ENCODE measurements around the gene ANKRD26. TPM values are rescaled to one million over a fixed set of nuclear protein-coding genes. Genes with fewer than 3 reads are reported as not detected.

ANKRD26 gene
- total and polyA plus RNA-seq, 5 donors from 2014 or later, result 1.1 to 9.6 (median 1.8) TPM

- no peak for ATAC-seq (ENCODE audit: low read depth in 2 of 2)
- Mint-ChIP-seq H3K4me3 (no peak overlapping the region), H3K4me1 (peaks cover 15 to 23% (median 16%) of the 10 kb centered on the region in 4 donors)
Observed at GRCh38 chr10:27019827-27020226, 80.5 kb downstream of the ANKRD26 start.

GRCh38 chr10:26997610-26998009 lies 102.7 kb downstream of the ANKRD26 start:
- peak overlapping the region in 1 of 4 donors; percentile 50 for H3K4me3 Mint-ChIP-seq
- no peaks in the 10 kb centered on the region for H3K4me1 ChIP-seq (ENCODE audit: control insufficient read depth, insufficient read depth, low read length, poor library complexity, severe bottlenecking)
- ATAC-seq (ENCODE audit: low read depth in 2 of 2) (no peak), DNase-seq (peak in 2 of 3 donors; percentile 2 to 51)
- peaks cover 0 to 6% (median 0%) of the 10 kb centered on the region in 4 donors for H3K4me1 Mint-ChIP-seq
- H3K27ac Mint-ChIP-seq, result peak overlapping the region in 2 of 3 donors; percentile 11 to 55
- H3K9me3 ChIP-seq (ENCODE audit: control insufficient read depth in 2 of 2, low read length in 2 of 2), result no peaks in the 10 kb centered on the region
- no peaks in the 10 kb centered on the region for H3K27me3 ChIP-seq (ENCODE audit: control insufficient read depth, insufficient read depth, low read length)
- no peak overlapping the region for H3K4me3 ChIP-seq (ENCODE audit: low read depth, low read length)
- no peaks in the 10 kb centered on the region for H3K27me3 Mint-ChIP-seq
- peaks cover 0 to 4% (median 0%) of the 10 kb centered on the region in 7 donors for H3K9me3 Mint-ChIP-seq
- H3K36me3 ChIP-seq (ENCODE audit: control insufficient read depth, insufficient read depth, low read length), result no peaks in the 10 kb centered on the region
- H3K27ac ChIP-seq (ENCODE audit: insufficient read depth, low read length, poor library complexity, severe bottlenecking), result no peak overlapping the region
- peaks cover 30% of the 10 kb centered on the region for H3K36me3 Mint-ChIP-seq

More at GRCh38 chr10:27019827-27020226, 80.5 kb downstream of the ANKRD26 start:
- Histone ChIP-seq H3K36me3 (ENCODE audit: control insufficient read depth, insufficient read depth, low read length) (no peaks in the 10 kb centered on the region), H3K27ac (ENCODE audit: insufficient read depth, low read length, poor library complexity, severe bottlenecking) (no peak overlapping the region), H3K4me1 (ENCODE audit: control insufficient read depth, insufficient read depth, low read length, poor library complexity, severe bottlenecking) (peaks cover 12% of the 10 kb centered on the region), H3K9me3 (ENCODE audit: control insufficient read depth in 2 of 2, low read length in 2 of 2) (no peaks in the 10 kb centered on the region), H3K27me3 (ENCODE audit: control insufficient read depth, insufficient read depth, low read length) (no peaks in the 10 kb centered on the region), H3K4me3 (ENCODE audit: low read depth, low read length) (no peak overlapping the region)
- peak overlapping the region in 2 of 3 donors; percentile 38 to 40 for H3K27ac Mint-ChIP-seq
- H3K9me3 Mint-ChIP-seq, result no peaks in the 10 kb centered on the region
- no peak for DNase-seq
- no peaks in the 10 kb centered on the region for H3K27me3 Mint-ChIP-seq
- H3K36me3 Mint-ChIP-seq, result peaks cover 15% of the 10 kb centered on the region

DNA sequence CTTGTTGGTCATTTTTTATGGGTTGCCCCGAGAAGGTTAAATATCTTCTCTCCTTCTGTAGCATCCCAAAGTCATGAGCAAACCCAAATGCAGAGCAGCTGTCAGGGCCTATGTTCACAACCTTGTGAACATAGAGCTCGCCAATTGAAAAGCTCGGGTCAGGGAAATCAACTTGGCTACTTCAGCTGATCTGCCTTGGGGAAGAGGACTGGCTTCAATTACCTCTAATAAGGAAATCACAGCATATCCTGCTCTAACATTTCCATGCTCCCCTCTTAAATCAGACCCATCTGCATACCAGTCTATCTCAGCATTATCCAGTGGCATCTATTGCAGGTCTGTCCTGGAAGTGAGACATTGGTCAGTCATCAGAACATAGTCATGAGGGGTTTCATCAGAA lies 105.6 kb downstream of the ANKRD26 start:
- Mint-ChIP-seq H3K4me1 (peaks cover 0 to 6% (median 0%) of the 10 kb centered on the region in 4 donors), H3K4me3 (no peak overlapping the region), H3K27ac (no peak overlapping the region), H3K27me3 (no peaks in the 10 kb centered on the region), H3K9me3 (peaks cover 0 to 4% (median 0%) of the 10 kb centered on the region in 7 donors), H3K36me3 (peaks cover 22% of the 10 kb centered on the region)
- no peak for DNase-seq
- H3K9me3 ChIP-seq (ENCODE audit: control insufficient read depth in 2 of 2, low read length in 2 of 2), result no peaks in the 10 kb centered on the region
- H3K27me3 ChIP-seq (ENCODE audit: control insufficient read depth, insufficient read depth, low read length), result no peaks in the 10 kb centered on the region
- no peak overlapping the region for H3K4me3 ChIP-seq (ENCODE audit: low read depth, low read length)
- no peak for ATAC-seq (ENCODE audit: low read depth in 2 of 2)
- no peaks in the 10 kb centered on the region for H3K36me3 ChIP-seq (ENCODE audit: control insufficient read depth, insufficient read depth, low read length)
- no peaks in the 10 kb centered on the region for H3K4me1 ChIP-seq (ENCODE audit: control insufficient read depth, insufficient read depth, low read length, poor library complexity, severe bottlenecking)
- no peak overlapping the region for H3K27ac ChIP-seq (ENCODE audit: insufficient read depth, low read length, poor library complexity, severe bottlenecking)

DNA sequence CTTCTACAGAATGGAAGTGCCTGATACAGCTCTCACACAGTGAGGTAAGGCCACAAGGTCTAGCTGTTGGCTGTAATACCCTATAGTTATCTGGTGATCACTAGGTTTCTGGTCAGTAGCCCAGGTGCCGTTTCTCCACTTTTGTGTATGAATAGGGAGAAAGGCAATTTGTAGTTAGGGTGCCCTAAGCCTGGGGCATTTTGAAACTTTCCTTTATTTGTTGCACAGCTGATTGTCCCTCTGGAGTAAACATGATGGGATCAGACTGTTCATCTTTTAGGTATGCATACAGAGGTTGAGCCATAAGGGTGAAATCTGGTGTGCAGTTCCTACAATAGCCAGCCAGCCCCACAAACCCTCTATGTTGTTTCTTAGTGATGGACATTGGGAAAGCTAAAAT lies 112.4 kb downstream of the ANKRD26 start:
- ATAC-seq (ENCODE audit: low read depth in 2 of 2), result no peak
- peaks cover 14% of the 10 kb centered on the region for H3K36me3 Mint-ChIP-seq
- H3K4me3 Mint-ChIP-seq, result no peak overlapping the region
- H3K9me3 Mint-ChIP-seq, result no peaks in the 10 kb centered on the region
- no peaks in the 10 kb centered on the region for H3K4me1 Mint-ChIP-seq
- H3K36me3 ChIP-seq (ENCODE audit: control insufficient read depth, insufficient read depth, low read length), result no peaks in the 10 kb centered on the region
- no peaks in the 10 kb centered on the region for H3K27me3 Mint-ChIP-seq
- H3K4me3 ChIP-seq (ENCODE audit: low read depth, low read length), result no peak overlapping the region
- no peak for DNase-seq
- H3K4me1 ChIP-seq (ENCODE audit: control insufficient read depth, insufficient read depth, low read length, poor library complexity, severe bottlenecking), result no peaks in the 10 kb centered on the region
- H3K27me3 ChIP-seq (ENCODE audit: control insufficient read depth, insufficient read depth, low read length), result no peaks in the 10 kb centered on the region
- no peaks in the 10 kb centered on the region for H3K9me3 ChIP-seq (ENCODE audit: control insufficient read depth in 2 of 2, low read length in 2 of 2)
- peak overlapping the region in 1 of 3 donors; percentile 12 for H3K27ac Mint-ChIP-seq
- no peak overlapping the region for H3K27ac ChIP-seq (ENCODE audit: insufficient read depth, low read length, poor library complexity, severe bottlenecking)

- Histone ChIP-seq H3K27ac (ENCODE audit: insufficient read depth, low read length, poor library complexity, severe bottlenecking) (no peak overlapping the region), H3K4me3 (ENCODE audit: low read depth, low read length) (no peak overlapping the region), H3K4me1 (ENCODE audit: control insufficient read depth, insufficient read depth, low read length, poor library complexity, severe bottlenecking) (no peaks in the 10 kb centered on the region), H3K36me3 (ENCODE audit: control insufficient read depth, insufficient read depth, low read length) (no peaks in the 10 kb centered on the region), H3K27me3 (ENCODE audit: control insufficient read depth, insufficient read depth, low read length) (no peaks in the 10 kb centered on the region), H3K9me3 (ENCODE audit: control insufficient read depth in 2 of 2, low read length in 2 of 2) (no peaks in the 10 kb centered on the region)
- Mint-ChIP-seq H3K27me3 (no peaks in the 10 kb centered on the region), H3K4me1 (no peaks in the 10 kb centered on the region), H3K27ac (no peak overlapping the region), H3K36me3 (peaks cover 16% of the 10 kb centered on the region), H3K4me3 (no peak overlapping the region), H3K9me3 (no peaks in the 10 kb centered on the region)
- ATAC-seq (ENCODE audit: low read depth in 2 of 2) (no peak), DNase-seq (no peak)
Observed at GRCh38 chr10:26983156-26983555, 117.1 kb downstream of the ANKRD26 start.

DNA sequence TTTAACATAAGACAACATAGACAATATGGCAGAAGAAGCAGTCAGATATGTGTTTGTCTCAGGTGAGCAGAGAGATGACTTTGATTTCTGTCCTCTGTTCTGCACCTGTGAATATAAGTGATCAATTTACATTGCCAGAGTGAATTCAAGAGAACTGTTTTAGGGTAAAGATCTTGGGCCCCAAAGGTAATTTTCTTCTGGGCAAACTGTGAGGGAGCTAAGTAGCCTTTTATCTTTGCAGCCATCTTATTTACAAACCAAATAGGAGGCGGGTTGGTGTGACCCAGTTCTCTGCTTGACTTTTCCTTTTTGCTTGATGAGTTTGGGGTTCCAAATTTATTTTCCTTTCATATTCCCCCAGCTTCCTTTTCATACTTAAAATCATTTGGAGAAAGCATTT lies 118.2 kb downstream of the ANKRD26 start:
- no peak overlapping the region for H3K4me3 Mint-ChIP-seq
- H3K4me1 Mint-ChIP-seq, result no peaks in the 10 kb centered on the region
- no peak overlapping the region for H3K27ac ChIP-seq (ENCODE audit: insufficient read depth, low read length, poor library complexity, severe bottlenecking)
- H3K4me3 ChIP-seq (ENCODE audit: low read depth, low read length), result no peak overlapping the region
- H3K4me1 ChIP-seq (ENCODE audit: control insufficient read depth, insufficient read depth, low read length, poor library complexity, severe bottlenecking), result no peaks in the 10 kb centered on the region
- no peaks in the 10 kb centered on the region for H3K27me3 Mint-ChIP-seq
- peaks cover 16% of the 10 kb centered on the region for H3K36me3 Mint-ChIP-seq
- DNase-seq (no peak), ATAC-seq (ENCODE audit: low read depth in 2 of 2) (no peak)
- no peaks in the 10 kb centered on the region for H3K9me3 ChIP-seq (ENCODE audit: control insufficient read depth in 2 of 2, low read length in 2 of 2)
- H3K27ac Mint-ChIP-seq, result no peak overlapping the region
- no peaks in the 10 kb centered on the region for H3K27me3 ChIP-seq (ENCODE audit: control insufficient read depth, insufficient read depth, low read length)
- H3K9me3 Mint-ChIP-seq, result no peaks in the 10 kb centered on the region
- H3K36me3 ChIP-seq (ENCODE audit: control insufficient read depth, insufficient read depth, low read length), result no peaks in the 10 kb centered on the region

GRCh38 chr10:26981232-26981824 lies 119.0 kb downstream of the ANKRD26 start:
- no peaks in the 10 kb centered on the region for H3K9me3 Mint-ChIP-seq

DNA sequence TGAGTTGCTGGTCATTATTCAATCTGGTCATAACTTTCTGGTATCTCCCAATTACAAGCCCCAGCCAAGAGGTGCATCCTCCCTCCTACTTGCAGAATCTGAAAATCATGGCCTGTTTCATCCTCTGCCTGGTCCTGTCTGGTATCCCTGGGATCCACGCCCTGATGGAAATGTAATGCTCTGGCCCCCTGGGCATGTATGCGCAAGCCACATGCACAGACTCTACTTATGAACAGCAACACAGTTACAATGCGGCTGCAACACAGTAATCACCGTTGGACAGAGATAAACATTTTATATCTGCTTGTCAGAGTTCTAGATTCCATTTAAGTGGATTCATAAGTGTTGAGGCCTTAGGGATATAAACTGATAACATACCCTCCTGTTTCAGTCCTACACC lies 121.8 kb downstream of the ANKRD26 start:
- Histone ChIP-seq H3K27me3 (ENCODE audit: control insufficient read depth, insufficient read depth, low read length) (no peaks in the 10 kb centered on the region), H3K36me3 (ENCODE audit: control insufficient read depth, insufficient read depth, low read length) (no peaks in the 10 kb centered on the region), H3K9me3 (ENCODE audit: control insufficient read depth in 2 of 2, low read length in 2 of 2) (no peaks in the 10 kb centered on the region), H3K4me3 (ENCODE audit: low read depth, low read length) (no peak overlapping the region), H3K4me1 (ENCODE audit: control insufficient read depth, insufficient read depth, low read length, poor library complexity, severe bottlenecking) (no peaks in the 10 kb centered on the region), H3K27ac (ENCODE audit: insufficient read depth, low read length, poor library complexity, severe bottlenecking) (no peak overlapping the region)
- H3K4me1 Mint-ChIP-seq, result no peaks in the 10 kb centered on the region
- H3K4me3 Mint-ChIP-seq, result no peak overlapping the region
- H3K36me3 Mint-ChIP-seq, result peaks cover 12% of the 10 kb centered on the region
- DNase-seq (no peak), ATAC-seq (ENCODE audit: low read depth in 2 of 2) (no peak)
- H3K27ac Mint-ChIP-seq, result no peak overlapping the region
- no peaks in the 10 kb centered on the region for H3K27me3 Mint-ChIP-seq
- H3K9me3 Mint-ChIP-seq, result no peaks in the 10 kb centered on the region

More at GRCh38 chr10:26981232-26981824, 119.0 kb downstream of the ANKRD26 start:
- Mint-ChIP-seq H3K4me3 (no peak overlapping the region), H3K27ac (no peak overlapping the region), H3K36me3 (peaks cover 16% of the 10 kb centered on the region), H3K4me1 (no peaks in the 10 kb centered on the region), H3K27me3 (no peaks in the 10 kb centered on the region)
- no peaks in the 10 kb centered on the region for H3K4me1 ChIP-seq (ENCODE audit: control insufficient read depth, insufficient read depth, low read length, poor library complexity, severe bottlenecking)
- DNase-seq, result no peak
- no peaks in the 10 kb centered on the region for H3K36me3 ChIP-seq (ENCODE audit: control insufficient read depth, insufficient read depth, low read length)
- no peak overlapping the region for H3K27ac ChIP-seq (ENCODE audit: insufficient read depth, low read length, poor library complexity, severe bottlenecking)
- H3K9me3 ChIP-seq (ENCODE audit: control insufficient read depth in 2 of 2, low read length in 2 of 2), result no peaks in the 10 kb centered on the region
- H3K4me3 ChIP-seq (ENCODE audit: low read depth, low read length), result no peak overlapping the region
- H3K27me3 ChIP-seq (ENCODE audit: control insufficient read depth, insufficient read depth, low read length), result no peaks in the 10 kb centered on the region
- no peak for ATAC-seq (ENCODE audit: low read depth in 2 of 2)
